ENCODE measurements around the gene ICA1L.

DNA sequence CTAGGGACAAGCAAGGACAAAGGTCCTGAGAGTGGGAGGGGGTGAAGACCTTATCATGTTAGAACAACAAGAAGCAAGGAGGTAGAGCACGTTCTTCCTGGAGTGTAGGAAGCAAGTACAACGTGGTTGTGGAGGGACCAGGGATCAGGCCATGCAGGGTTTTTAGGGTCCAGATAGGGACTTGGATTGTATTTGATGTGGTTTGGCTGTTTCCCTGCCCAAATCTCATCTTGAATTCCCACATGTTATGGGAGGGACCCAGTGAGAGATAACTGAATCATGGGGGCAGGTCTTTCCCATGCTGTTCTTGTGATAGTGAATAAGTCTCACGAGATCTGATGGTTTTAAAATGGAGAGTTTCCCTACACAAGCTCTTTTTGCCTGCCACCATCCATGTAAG, 53.2 kb downstream of the ICA1L start:
- TF ChIP-seq, protein P1, sequence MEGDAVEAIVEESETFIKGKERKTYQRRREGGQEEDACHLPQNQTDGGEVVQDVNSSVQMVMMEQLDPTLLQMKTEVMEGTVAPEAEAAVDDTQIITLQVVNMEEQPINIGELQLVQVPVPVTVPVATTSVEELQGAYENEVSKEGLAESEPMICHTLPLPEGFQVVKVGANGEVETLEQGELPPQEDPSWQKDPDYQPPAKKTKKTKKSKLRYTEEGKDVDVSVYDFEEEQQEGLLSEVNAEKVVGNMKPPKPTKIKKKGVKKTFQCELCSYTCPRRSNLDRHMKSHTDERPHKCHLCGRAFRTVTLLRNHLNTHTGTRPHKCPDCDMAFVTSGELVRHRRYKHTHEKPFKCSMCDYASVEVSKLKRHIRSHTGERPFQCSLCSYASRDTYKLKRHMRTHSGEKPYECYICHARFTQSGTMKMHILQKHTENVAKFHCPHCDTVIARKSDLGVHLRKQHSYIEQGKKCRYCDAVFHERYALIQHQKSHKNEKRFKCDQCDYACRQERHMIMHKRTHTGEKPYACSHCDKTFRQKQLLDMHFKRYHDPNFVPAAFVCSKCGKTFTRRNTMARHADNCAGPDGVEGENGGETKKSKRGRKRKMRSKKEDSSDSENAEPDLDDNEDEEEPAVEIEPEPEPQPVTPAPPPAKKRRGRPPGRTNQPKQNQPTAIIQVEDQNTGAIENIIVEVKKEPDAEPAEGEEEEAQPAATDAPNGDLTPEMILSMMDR (IDR thresholded peaks at IDR 0.05; ENCODE audit: low read depth, low read length): no peak
- TF ChIP-seq, protein P2, sequence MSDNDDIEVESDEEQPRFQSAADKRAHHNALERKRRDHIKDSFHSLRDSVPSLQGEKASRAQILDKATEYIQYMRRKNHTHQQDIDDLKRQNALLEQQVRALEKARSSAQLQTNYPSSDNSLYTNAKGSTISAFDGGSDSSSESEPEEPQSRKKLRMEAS (IDR thresholded peaks at IDR 0.05; ENCODE audit: low read depth, low read length): no peak
- no peak for TF ChIP-seq POLR2A (IDR thresholded peaks at IDR 0.05; ENCODE audit: extremely low read depth, insufficient read length)
